Sigmoid colon (tissue), 4 donors: ENCODE results near the gene NOC2L.

Experiments used
- EP300 ChIP-seq, 4 donors: sonication (generic); formaldehyde crosslinking; IDR thresholded peaks; one replicate each; pipeline ENCODE4 v1.6.1; 2017; ENCODE audit warnings: antibody characterized with exemption in 4 of 4
- POLR2A ChIP-seq, 2 donors: fragments of 450-650 bp; IDR thresholded peaks; one replicate each; pipeline ENCODE4 v1.6.1; 2016; ENCODE audit warnings: antibody characterized with exemption in 2 of 2, mild to moderate bottlenecking in 2 of 2, moderate library complexity in 2 of 2
- POLR2AphosphoS5 ChIP-seq, 4 donors: sonication (generic); formaldehyde crosslinking; IDR thresholded peaks; one replicate each; pipeline ENCODE4 v1.6.1; 2017; ENCODE audit warnings: antibody characterized with exemption in 4 of 4
- TF ChIP-seq, protein P1 (sequence below), 4 experiments: fragments of 450-650 bp in 3 of 4; fragments of 200-600 bp in 1 of 4; IDR thresholded peaks; one replicate each; pipeline ENCODE4 v1.5.1; 2016 to 2019; ENCODE audit warnings: antibody characterized with exemption in 4 of 4, mild to moderate bottlenecking in 3 of 4, moderate library complexity in 2 of 4

DNA sequence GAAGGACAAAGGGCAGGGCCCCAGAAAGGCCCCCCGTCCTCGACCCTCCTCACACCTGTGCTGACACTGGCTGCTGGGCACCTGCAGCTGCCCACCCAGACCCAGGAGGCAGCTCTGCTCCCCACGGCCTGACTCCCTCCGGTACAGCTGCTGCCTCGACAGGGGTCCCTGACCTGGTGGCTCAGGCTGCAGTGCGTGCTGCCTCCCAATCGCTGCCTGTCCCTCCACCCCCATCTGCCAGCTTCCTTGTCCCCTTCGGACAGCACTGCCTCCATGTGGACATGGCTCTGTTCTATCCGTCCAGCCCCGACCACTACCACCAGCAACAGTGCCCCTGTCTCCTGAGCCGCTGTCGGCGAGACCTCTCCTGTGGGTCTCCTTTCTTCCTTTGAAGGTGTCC, 4.1 kb downstream of the NOC2L start:
- TF ChIP-seq, protein P1, sequence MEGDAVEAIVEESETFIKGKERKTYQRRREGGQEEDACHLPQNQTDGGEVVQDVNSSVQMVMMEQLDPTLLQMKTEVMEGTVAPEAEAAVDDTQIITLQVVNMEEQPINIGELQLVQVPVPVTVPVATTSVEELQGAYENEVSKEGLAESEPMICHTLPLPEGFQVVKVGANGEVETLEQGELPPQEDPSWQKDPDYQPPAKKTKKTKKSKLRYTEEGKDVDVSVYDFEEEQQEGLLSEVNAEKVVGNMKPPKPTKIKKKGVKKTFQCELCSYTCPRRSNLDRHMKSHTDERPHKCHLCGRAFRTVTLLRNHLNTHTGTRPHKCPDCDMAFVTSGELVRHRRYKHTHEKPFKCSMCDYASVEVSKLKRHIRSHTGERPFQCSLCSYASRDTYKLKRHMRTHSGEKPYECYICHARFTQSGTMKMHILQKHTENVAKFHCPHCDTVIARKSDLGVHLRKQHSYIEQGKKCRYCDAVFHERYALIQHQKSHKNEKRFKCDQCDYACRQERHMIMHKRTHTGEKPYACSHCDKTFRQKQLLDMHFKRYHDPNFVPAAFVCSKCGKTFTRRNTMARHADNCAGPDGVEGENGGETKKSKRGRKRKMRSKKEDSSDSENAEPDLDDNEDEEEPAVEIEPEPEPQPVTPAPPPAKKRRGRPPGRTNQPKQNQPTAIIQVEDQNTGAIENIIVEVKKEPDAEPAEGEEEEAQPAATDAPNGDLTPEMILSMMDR (IDR thresholded peaks at IDR 0.05), result no peak
- no peak for TF ChIP-seq EP300 (IDR thresholded peaks at IDR 0.05)
- no peak for TF ChIP-seq POLR2A (IDR thresholded peaks at IDR 0.05)
- TF ChIP-seq POLR2AphosphoS5 (IDR thresholded peaks at IDR 0.05), result no peak
